Stimulated activated CD8-positive, alpha-beta memory T cell treated with anti-CD3 and anti-CD28 coated beads, Interleukin-7, amount 100 ng/mL, for 48 hours (primary cell): ENCODE results near the gene AOC2.
"Not testable (repeated sequence)": the region's sequence is repeated elsewhere in the genome, so short reads cannot be mapped to it uniquely, and the experiment has no call there.

Experiments used
- DNase-seq, 2 donors: peaks; one replicate each; pipeline ENCODE4 v3.0.0-alpha.2; 2020; ENCODE audit warnings: low read depth in 1 of 2; ENCODE audit errors: extremely low read depth in 1 of 2

The AOC2 gene

GRCh38 chr17:42830971-42831370, 13.4 kb upstream of the AOC2 start:
- DNase-seq = no peak

- no peak for DNase-seq
Observed at GRCh38 chr17:42832213-42832933, 12.0 kb upstream of the AOC2 start.

- peak; percentile 82 to 88 for DNase-seq
Observed at GRCh38 chr17:42832934-42833766, 11.2 kb upstream of the AOC2 start, which contains the start of gene PSME3. Gene PSME3, plus strand, starts transcription at chr17:42833397. Its CDS starts 235 bp downstream, at chr17:42833632.

GRCh38 chr17:42833767-42834422, 10.5 kb upstream of the AOC2 start:
- no peak for DNase-seq

- no peak for DNase-seq
Observed at GRCh38 chr17:42835732-42836131, 8.6 kb upstream of the AOC2 start.

GRCh38 chr17:42841975-42842685, 2.2 kb upstream of the AOC2 start:
- DNase-seq = no peak

GRCh38 chr17:42843358-42843934, 934 bp upstream of the AOC2 start:
- DNase-seq = no peak

- no peak for DNase-seq
Observed at GRCh38 chr17:42844761-42845555, 578 bp downstream of the AOC2 start.

GRCh38 chr17:42845556-42845917, 1.2 kb downstream of the AOC2 start:
- DNase-seq = no peak

- peak; percentile 38 to 59 for DNase-seq
Observed at GRCh38 chr17:42845918-42846593, 1.7 kb downstream of the AOC2 start.

GRCh38 chr17:42846594-42847280, 2.4 kb downstream of the AOC2 start:
- no peak for DNase-seq

GRCh38 chr17:42848093-42848492, 3.7 kb downstream of the AOC2 start:
- DNase-seq = no peak

- no peak for DNase-seq
Observed at GRCh38 chr17:42849031-42849430, 4.7 kb downstream of the AOC2 start.

GRCh38 chr17:42849451-42850181, 5.2 kb downstream of the AOC2 start:
- no peak for DNase-seq

- no peak for DNase-seq
Observed at GRCh38 chr17:42850954-42851353, 6.6 kb downstream of the AOC2 start, which contains the start of gene AOC3. Gene AOC3, plus strand, starts transcription at chr17:42851199. Its CDS starts 145 bp downstream, at chr17:42851344.

GRCh38 chr17:42851371-42852240, 7.2 kb downstream of the AOC2 start:
- DNase-seq = not testable (repeated sequence)

GRCh38 chr17:42852351-42852750, 8.0 kb downstream of the AOC2 start:
- no peak for DNase-seq
